A549 (cell line): ENCODE results near the gene HEXB. TPM values are rescaled to one million over a fixed set of nuclear protein-coding genes. Genes with fewer than 3 reads are reported as not detected.
A peak's percentile ranks its signal among the peaks of the same experiment; 100 is the strongest.

Source experiments
- ATAC-seq, 2 experiments: fragments of 200-7000 bp in 1 of 2; fragments of >200 bp in 1 of 2; cut with Nextera tagmentation in 1 of 2; cut with Tn5 transposase in 1 of 2; 3 replicates each; pipeline versions ENCODE4 v1.8.0 to v1.9.1; 2018 to 2020; ENCODE audit warnings: mild to moderate bottlenecking in 1 of 2, moderate library complexity in 1 of 2
- CTCF ChIA-PET: fragments of 300-600 bp; sonication (Branson Sonifier 250); formaldehyde crosslinking; extraction: SDS; loops from one replicate; lab custom pipeline; 2021; ENCODE audit warnings: antibody characterized with exemption, inconsistent platforms; lab: Yijun Ruan, JAX
- POLR2A ChIA-PET: fragments of 350-600 bp; formaldehyde crosslinking; extraction: SDS; loops from one replicate; lab custom pipeline; 2021; ENCODE audit warnings: antibody characterized with exemption, inconsistent platforms; lab: Yijun Ruan, JAX
- DNase-seq, 2 experiments: peaks; one replicate each; pipeline versions ENCODE4 v3.0.0 to v3.0.0-alpha.2; 2011 to 2016; ENCODE audit warnings: low read depth in 1 of 2, low spot score in 1 of 2
- FAIRE-seq: peaks from 2 replicates; lab custom pipeline; 2011; peaks lifted over from hg19 to GRCh38; lab: Jason Lieb, UNC
- H3K27ac ChIP-seq, 2 experiments: fragments of >200 bp; sonication (Bioruptor Twin); formaldehyde crosslinking; 3 replicates each; pipeline ENCODE4 v1.5.1; 2016 to 2017
- H3K4me1 ChIP-seq: fragments of >200 bp; sonication (Bioruptor Twin); formaldehyde crosslinking; 3 replicates; pipeline ENCODE4 v1.6.1; 2016
- H3K4me2 ChIP-seq: fragments of >200 bp; sonication (Bioruptor Twin); formaldehyde crosslinking; 3 replicates; pipeline ENCODE4 v1.6.1; 2016
- H3K4me3 ChIP-seq: fragments of >200 bp; sonication (Bioruptor Twin); formaldehyde crosslinking; 3 replicates; pipeline ENCODE4 v1.5.1; 2016
- H3K9me3 ChIP-seq: fragments of >200 bp; sonication (Bioruptor Twin); formaldehyde crosslinking; 3 replicates; pipeline ENCODE4 v1.6.1; 2016
- BHLHE40 ChIP-seq: IDR thresholded peaks from 2 replicates; pipeline ENCODE4 v1.6.1; 2012; ENCODE audit warnings: low read depth, low read length, inconsistent platforms
- CBX2 ChIP-seq: fragments of 200-600 bp; sonication (generic); IDR thresholded peaks from 2 replicates; pipeline ENCODE4 v1.6.1; 2016; ENCODE audit warnings: low read depth, mild to moderate bottlenecking, borderline replicate concordance
- CBX8 ChIP-seq: fragments of 200-600 bp; sonication (generic); IDR thresholded peaks from 2 replicates; pipeline ENCODE4 v1.6.1; 2016
- EHMT2 ChIP-seq: fragments of 200-600 bp; sonication (generic); IDR thresholded peaks from 2 replicates; pipeline ENCODE4 v1.6.1; 2016; ENCODE audit warnings: antibody characterized with exemption, low read depth, mild to moderate bottlenecking, moderate library complexity
- FOSB ChIP-seq: fragments of 250-450 bp; sonication (Bioruptor Pico); IDR thresholded peaks from 2 replicates; pipeline ENCODE4 v1.5.0; 2020; ENCODE audit warnings: mild to moderate bottlenecking, moderate library complexity
- HDAC2 ChIP-seq: fragments of 200-600 bp; sonication (generic); IDR thresholded peaks from 2 replicates; pipeline ENCODE4 v1.6.1; 2016
- HEYL ChIP-seq: fragments of 250-450 bp; sonication (Bioruptor Pico); IDR thresholded peaks from 2 replicates; pipeline ENCODE4 v1.8.0; 2021; ENCODE audit warnings: mild to moderate bottlenecking, moderate library complexity
- HOXB13 ChIP-seq: fragments of 250-450 bp; sonication (Bioruptor Pico); IDR thresholded peaks from 2 replicates; pipeline ENCODE4 v1.5.0; 2020; ENCODE audit warnings: low read depth, mild to moderate bottlenecking, moderate library complexity
- KDM1A ChIP-seq: fragments of 200-600 bp; sonication (generic); IDR thresholded peaks from 2 replicates; pipeline ENCODE4 v1.6.1; 2016; ENCODE audit warnings: low read depth, mild to moderate bottlenecking
- MAFK ChIP-seq: fragments of 450-650 bp; IDR thresholded peaks from 2 replicates; pipeline ENCODE4 v1.6.1; 2014; ENCODE audit not compliant: partially characterized antibody
- MYC ChIP-seq: IDR thresholded peaks from 2 replicates; pipeline ENCODE4 v1.6.1; 2012; ENCODE audit warnings: mild to moderate bottlenecking, inconsistent platforms, low read length, improper control_type of control experiment, borderline replicate concordance
- NR3C1 ChIP-seq: fragments of >200 bp; sonication (Bioruptor Twin); formaldehyde crosslinking; IDR thresholded peaks from 3 replicates; pipeline ENCODE4 v1.6.1; 2017
- PHF8 ChIP-seq: fragments of 200-600 bp; sonication (generic); IDR thresholded peaks from 2 replicates; pipeline ENCODE4 v1.6.1; 2016; ENCODE audit warnings: low read depth, mild to moderate bottlenecking, antibody characterized with exemption, moderate library complexity, borderline replicate concordance
- REST ChIP-seq: fragments of 200-600 bp; sonication (generic); IDR thresholded peaks from 2 replicates; pipeline ENCODE4 v1.6.1; 2016; ENCODE audit warnings: antibody characterized with exemption, mild to moderate bottlenecking, moderate library complexity
- RNF2 ChIP-seq: fragments of 200-600 bp; sonication (generic); IDR thresholded peaks from 2 replicates; pipeline ENCODE4 v1.6.1; 2016; ENCODE audit warnings: low read depth, mild to moderate bottlenecking, antibody characterized with exemption, moderate library complexity, borderline replicate concordance
- SMC3 ChIP-seq: fragments of >200 bp; sonication (Bioruptor Twin); formaldehyde crosslinking; IDR thresholded peaks from 3 replicates; pipeline ENCODE4 v1.6.1; 2018; ENCODE audit warnings: inconsistent platforms
- SREBF2 ChIP-seq: fragments of 450-650 bp; IDR thresholded peaks from 2 replicates; pipeline ENCODE4 v1.6.1; 2014; ENCODE audit warnings: mild to moderate bottlenecking, moderate library complexity
- TFCP2L1 ChIP-seq: fragments of 250-450 bp; sonication (Bioruptor Pico); IDR thresholded peaks from 2 replicates; pipeline ENCODE4 v1.5.0; 2021; ENCODE audit warnings: mild to moderate bottlenecking
- TP53 ChIP-seq: fragments of 250-450 bp; sonication (Bioruptor Pico); IDR thresholded peaks from 2 replicates; pipeline ENCODE4 v1.5.0; 2021; ENCODE audit warnings: mild to moderate bottlenecking, moderate library complexity
- USF2 ChIP-seq: fragments of 450-650 bp; IDR thresholded peaks from 2 replicates; pipeline ENCODE4 v1.6.1; 2014; ENCODE audit warnings: antibody characterized with exemption
- ZNF302 ChIP-seq: fragments of 250-450 bp; sonication (Bioruptor Pico); IDR thresholded peaks from 2 replicates; pipeline ENCODE4 v1.9.0; 2021; ENCODE audit warnings: inconsistent platforms, mild to moderate bottlenecking, moderate library complexity
- WGBS: methylation state at CpG from one replicate; pipeline ENCODE4 v1.1.6; 2017; ENCODE audit errors: missing lambda C conversion rate; 5-methylcytosine and 5-hydroxymethylcytosine counted together
- polyA plus RNA-seq, 4 experiments: library from polyadenylated mRNA; depleted of rRNA in 3 of 4; stranded (reverse); fragments of >200 nt; fragmentation: RNase III in 1 of 4; extraction: RNeasy Plus Mini Kit Qiagen cat#74134 plus additional on column Dnase treatment in 1 of 4; gene quantifications; 2 replicates in 3 of 4; 3 replicates in 1 of 4; pipeline ENCODE4 v1.2.3, GENCODE V29; 2011 to 2017
- TF ChIP-seq, protein P1 (sequence below): fragments of 250-450 bp; sonication (Bioruptor Pico); IDR thresholded peaks from 2 replicates; pipeline ENCODE4 v1.5.0; 2020; ENCODE audit warnings: low read depth, mild to moderate bottlenecking, moderate library complexity
- TF ChIP-seq, protein P2 (sequence below): fragments of >200 bp; sonication (Bioruptor Twin); formaldehyde crosslinking; IDR thresholded peaks from 2 replicates; pipeline ENCODE4 v1.6.1; 2016

Gene HEXB
- polyA plus RNA-seq, 2 of the 4 experiments (the other 2 are of a cell fraction): 83.5 to 153 TPM

DNA sequence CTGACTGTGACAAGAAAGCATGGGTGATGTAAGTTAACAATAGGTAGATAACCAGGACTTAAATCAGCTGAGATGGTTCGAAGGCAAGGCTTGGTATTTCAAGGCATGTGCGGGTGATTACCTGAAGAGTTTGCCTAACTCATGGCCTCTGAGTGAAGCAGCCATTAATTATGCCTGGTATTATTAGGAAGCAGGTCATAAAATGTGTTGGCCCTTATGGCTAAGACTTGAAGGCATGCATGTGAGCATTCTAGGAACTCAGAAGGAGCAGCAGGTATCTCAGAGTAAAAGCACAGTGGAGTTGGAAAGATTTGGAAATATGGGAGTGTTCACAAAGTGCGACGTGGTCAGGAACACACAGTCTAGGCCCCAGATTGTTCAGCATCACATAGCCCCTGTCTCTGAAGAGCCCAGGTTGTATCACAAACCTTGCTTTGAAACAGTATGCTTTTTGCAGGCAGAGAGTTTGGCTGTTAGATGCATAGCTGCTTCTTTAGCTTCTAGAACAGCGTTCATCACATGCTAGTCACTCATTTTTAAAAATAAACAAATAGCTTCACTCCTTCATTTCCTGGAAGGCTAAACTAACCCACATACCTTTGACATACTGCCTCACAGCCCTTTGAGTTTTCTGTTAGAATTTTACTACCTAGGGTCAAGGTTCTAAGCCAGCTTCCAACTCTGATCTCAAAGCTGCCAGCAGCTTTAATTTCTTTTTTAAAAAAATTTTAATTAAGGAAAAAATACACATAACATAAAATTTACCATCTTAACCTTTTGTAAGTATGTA is 2.1 kb downstream of the HEXB start:
- FAIRE-seq: no peak
- ATAC-seq: no peak
- ChIA-PET CTCF (interaction anchor here (0.9 to 1.3 kb wide), 3 partner anchors 11 to 25 kb away, joined by 3 to 4 read pairs (median 3); no protein-coding TSS in a partner anchor), POLR2A (no interaction called here)
- Histone ChIP-seq H3K4me2 (peak overlapping the region; percentile 78; the same call in 2 of the 3 replicates), H3K4me3 (no peak overlapping the region), H3K27ac (no peak overlapping the region), H3K4me1 (peaks cover 12% of the 10 kb centered on the region; the same call in 2 of the 3 replicates), H3K9me3 (no peaks in the 10 kb centered on the region)
- 90% methylated on average over 5 of the region's 5 CpGs for WGBS
- no peak for TF ChIP-seq KDM1A
- TF ChIP-seq NR3C1: no peak
- TF ChIP-seq CBX8: no peak
- no peak for TF ChIP-seq BHLHE40
- no peak for TF ChIP-seq ZNF302 (CRISPR knock-in tag)
- no peak for TF ChIP-seq HOXB13
- no peak for TF ChIP-seq MAFK
- TF ChIP-seq PHF8: no peak
- TF ChIP-seq USF2: no peak
- no peak for TF ChIP-seq TP53
- DNase-seq: no peak

GRCh38 chr5:74693191-74693590 is 8.2 kb downstream of the HEXB start:
- FAIRE-seq (no peak), ATAC-seq (no peak), DNase-seq (no peak)
- ChIA-PET POLR2A (no interaction called here), CTCF (interaction anchor here (1.0 to 1.2 kb wide), 2 partner anchors 21 to 211 kb away, joined by 3 read pairs; no protein-coding TSS in a partner anchor)
- H3K4me3 ChIP-seq: no peak overlapping the region
- TF ChIP-seq, protein P1, sequence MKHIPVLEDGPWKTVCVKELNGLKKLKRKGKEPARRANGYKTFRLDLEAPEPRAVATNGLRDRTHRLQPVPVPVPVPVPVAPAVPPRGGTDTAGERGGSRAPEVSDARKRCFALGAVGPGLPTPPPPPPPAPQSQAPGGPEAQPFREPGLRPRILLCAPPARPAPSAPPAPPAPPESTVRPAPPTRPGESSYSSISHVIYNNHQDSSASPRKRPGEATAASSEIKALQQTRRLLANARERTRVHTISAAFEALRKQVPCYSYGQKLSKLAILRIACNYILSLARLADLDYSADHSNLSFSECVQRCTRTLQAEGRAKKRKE (CRISPR knock-in tag): no peak
- TF ChIP-seq FOSB (CRISPR knock-in tag) (no peak), REST (no peak), CBX2 (no peak), HDAC2 (no peak), TFCP2L1 (CRISPR knock-in tag) (no peak), PHF8 (no peak), SMC3 (no peak), EHMT2 (no peak), BHLHE40 (no peak), ZNF302 (CRISPR knock-in tag) (no peak), MYC (no peak), SREBF2 (no peak), NR3C1 (no peak), USF2 (no peak), RNF2 (no peak), HEYL (CRISPR knock-in tag) (no peak)
- TF ChIP-seq, protein P2, sequence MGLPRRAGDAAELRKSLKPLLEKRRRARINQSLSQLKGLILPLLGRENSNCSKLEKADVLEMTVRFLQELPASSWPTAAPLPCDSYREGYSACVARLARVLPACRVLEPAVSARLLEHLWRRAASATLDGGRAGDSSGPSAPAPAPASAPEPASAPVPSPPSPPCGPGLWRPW: no peak
- H3K4me1 ChIP-seq: no peaks in the 10 kb centered on the region
- H3K27ac ChIP-seq: no peak overlapping the region
- H3K9me3 ChIP-seq: no peaks in the 10 kb centered on the region
- no peak overlapping the region for H3K4me2 ChIP-seq
- 88% methylated on average over 4 of the region's 4 CpGs for WGBS
